Measurements from ENCODE around the gene SPAG16. TPM values are rescaled to one million over a fixed set of nuclear protein-coding genes. Genes with fewer than 3 reads are reported as not detected.

SPAG16 gene
- total and polyA plus RNA-seq, 2 of the 13 experiments (the other 11 are each of a cell fraction or from before 2014, with no cell fraction given), result 9.6 to 26.5 TPM

DNA sequence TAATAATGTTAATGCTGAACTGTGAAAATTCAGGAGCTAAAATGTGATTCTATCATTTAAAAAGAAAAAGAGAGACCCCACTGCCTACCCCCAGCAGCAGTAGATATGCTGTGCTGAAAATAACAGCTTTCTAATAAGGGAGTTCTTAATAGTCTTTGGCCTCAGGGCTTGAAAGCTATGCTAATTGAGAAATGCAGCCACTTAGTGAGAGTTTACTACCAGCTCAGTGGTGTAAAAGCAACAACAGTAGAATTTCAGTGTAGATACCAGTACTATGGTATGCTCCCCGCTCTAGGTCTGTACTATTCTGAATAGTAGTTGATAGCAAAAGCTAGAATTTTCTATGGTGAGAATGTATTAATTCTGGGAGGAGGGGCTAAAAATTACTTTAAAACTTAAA, 823.5 kb downstream of the SPAG16 start:
- Histone ChIP-seq H3K36me3 (replicated peaks in 1 of 2; ENCODE audit: control insufficient read depth in 1 of 2, insufficient read depth in 2 of 2, low read length in 2 of 2) (no peaks in the 10 kb centered on the region), H2AFZ (ENCODE audit: low read length) (no peak overlapping the region), H3K4me1 (ENCODE audit: insufficient read depth, low read length) (no peaks in the 10 kb centered on the region), H3K9ac (ENCODE audit: insufficient read depth, low read depth, low read length) (no peak overlapping the region), H3K27me3 (ENCODE audit: control insufficient read depth in 1 of 2, insufficient read depth in 2 of 2, low read length in 2 of 2) (no peaks in the 10 kb centered on the region), H3K27ac (ENCODE audit: extremely low read length, insufficient read depth, low read length) (no peak overlapping the region), H3K79me2 (ENCODE audit: insufficient read depth, low read length) (no peaks in the 10 kb centered on the region), H3K4me3 (replicated peaks in 1 of 3; ENCODE audit: insufficient read depth in 1 of 3, low read depth in 2 of 3, low read length in 3 of 3) (no peak overlapping the region), H3K9me3 (ENCODE audit: low read length) (no peaks in the 10 kb centered on the region), H3K4me2 (ENCODE audit: low read depth, low read length) (no peak overlapping the region), H4K20me1 (ENCODE audit: insufficient read depth, low read length) (no peaks in the 10 kb centered on the region)
- no peak for FAIRE-seq
- BruUV-seq (replicated peaks), result no TSS peak
- ATAC-seq, result no peak
- in situ Hi-C loops (cut with HindIII; ENCODE audit: extremely low pct_ligation_motif_present, low pct_unique_long_range_greater_than_20kb) (no loop called here), intact Hi-C loops (cut with micrococcal nuclease; ENCODE audit: unreplicated experiment) (no loop called here)
- DNase-seq (ENCODE audit: low spot score), result no peak
- CTCF ChIA-PET (ENCODE audit: low intra/inter-chr PET ratio, low total read pairs), result no interaction called here
- POLR2A ChIA-PET, result no interaction called here
- TF ChIP-seq ZNF446 (CRISPR knock-in tag; IDR thresholded peaks at IDR 0.05), result no peak
- WGBS (ENCODE audit: low lambda C conversion rate), result 8% methylated on average over 1 of the region's 1 CpG

DNA sequence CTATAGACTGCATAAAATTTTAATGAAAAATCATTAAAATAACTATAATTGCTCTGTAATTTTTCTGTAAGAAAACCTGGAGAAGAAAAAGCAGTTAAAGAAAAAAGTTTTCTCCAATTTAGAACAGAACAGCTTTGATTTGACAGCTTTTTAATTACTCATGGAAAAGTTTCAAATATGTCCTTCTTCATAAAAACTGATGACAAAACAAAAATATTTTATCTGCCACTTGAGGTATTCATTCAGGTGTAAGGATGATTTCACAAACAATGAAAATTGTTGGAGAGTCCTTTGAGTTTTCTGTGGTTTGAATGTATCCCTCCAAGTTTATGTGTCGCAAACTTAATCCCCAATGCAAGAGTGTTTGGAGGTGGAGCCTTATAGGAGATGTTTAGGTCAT, 824.3 kb downstream of the SPAG16 start:
- Histone ChIP-seq H3K36me3 (replicated peaks in 1 of 2; ENCODE audit: control insufficient read depth in 1 of 2, insufficient read depth in 2 of 2, low read length in 2 of 2) (no peaks in the 10 kb centered on the region), H3K27me3 (ENCODE audit: control insufficient read depth in 1 of 2, insufficient read depth in 2 of 2, low read length in 2 of 2) (no peaks in the 10 kb centered on the region), H3K79me2 (ENCODE audit: insufficient read depth, low read length) (no peaks in the 10 kb centered on the region), H3K4me2 (ENCODE audit: low read depth, low read length) (no peak overlapping the region), H3K27ac (ENCODE audit: extremely low read length, insufficient read depth, low read length) (no peak overlapping the region), H2AFZ (ENCODE audit: low read length) (no peak overlapping the region), H4K20me1 (ENCODE audit: insufficient read depth, low read length) (no peaks in the 10 kb centered on the region), H3K9ac (ENCODE audit: insufficient read depth, low read depth, low read length) (no peak overlapping the region), H3K4me1 (ENCODE audit: insufficient read depth, low read length) (no peaks in the 10 kb centered on the region), H3K4me3 (replicated peaks in 1 of 3; ENCODE audit: insufficient read depth in 1 of 3, low read depth in 2 of 3, low read length in 3 of 3) (no peak overlapping the region), H3K9me3 (ENCODE audit: low read length) (no peaks in the 10 kb centered on the region)
- no peak for DNase-seq (ENCODE audit: low spot score)
- intact Hi-C loops (cut with micrococcal nuclease; ENCODE audit: unreplicated experiment) (no loop called here), in situ Hi-C loops (cut with HindIII; ENCODE audit: extremely low pct_ligation_motif_present, low pct_unique_long_range_greater_than_20kb) (no loop called here)
- no peak for FAIRE-seq
- 70% methylated on average over 1 of the region's 1 CpG for WGBS (ENCODE audit: low lambda C conversion rate)
- ChIA-PET POLR2A (no interaction called here), CTCF (ENCODE audit: low intra/inter-chr PET ratio, low total read pairs) (no interaction called here)
- TF ChIP-seq, protein P1, sequence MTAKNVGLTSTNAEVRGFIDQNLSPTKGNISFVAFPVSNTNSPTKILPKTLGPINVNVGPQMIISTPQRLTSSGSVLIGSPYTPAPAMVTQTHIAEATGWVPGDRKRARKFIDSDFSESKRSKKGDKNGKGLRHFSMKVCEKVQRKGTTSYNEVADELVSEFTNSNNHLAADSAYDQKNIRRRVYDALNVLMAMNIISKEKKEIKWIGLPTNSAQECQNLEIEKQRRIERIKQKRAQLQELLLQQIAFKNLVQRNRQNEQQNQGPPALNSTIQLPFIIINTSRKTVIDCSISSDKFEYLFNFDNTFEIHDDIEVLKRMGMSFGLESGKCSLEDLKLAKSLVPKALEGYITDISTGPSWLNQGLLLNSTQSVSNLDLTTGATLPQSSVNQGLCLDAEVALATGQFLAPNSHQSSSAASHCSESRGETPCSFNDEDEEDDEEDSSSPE (CRISPR knock-in tag; IDR thresholded peaks at IDR 0.05), result no peak
- peak; percentile 39; the same call in 1 of the 2 replicates for TF ChIP-seq MAFF (IDR thresholded peaks at IDR 0.05; ENCODE audit: low read depth, low read length)
- TF ChIP-seq GATAD2A (CRISPR knock-in tag; IDR thresholded peaks at IDR 0.05), result no peak
- no peak for TF ChIP-seq DPF2 (CRISPR knock-in tag; IDR thresholded peaks at IDR 0.05; ENCODE audit: borderline replicate concordance, low read depth)
- TF ChIP-seq MAFK (conservative IDR thresholded peaks at IDR 0.05 in 1 of 2, IDR thresholded peaks at IDR 0.05 in 1 of 2; ENCODE audit: low read length in 2 of 2), result peak; percentile 69 to 71
- no peak for TF ChIP-seq CCAR2 (optimal IDR thresholded peaks at IDR 0.05; ENCODE audit: low read depth, low read length)
- TF ChIP-seq ZNF331 (CRISPR knock-in tag; IDR thresholded peaks at IDR 0.05), result no peak
- BruUV-seq (replicated peaks), result no TSS peak
- no peak for ATAC-seq
